ENCODE measurements around the gene GLIS1. TPM values are rescaled to one million over a fixed set of nuclear protein-coding genes. Genes with fewer than 3 reads are reported as not detected.
A peak's percentile ranks its signal among the peaks of the same experiment; 100 is the strongest.

The GLIS1 gene
- total RNA-seq, 1 experiment from 2014 or later, result 0.28 TPM

GRCh38 chr1:53696571-53696970 lies 42.4 kb downstream of the GLIS1 start:
- WGBS (ENCODE audit: extremely low coverage, insufficient read length, low lambda C conversion rate), result no CpG with 5 or more reads among the region's 11 CpGs
- Histone ChIP-seq H2BK20ac (ENCODE audit: low read depth, low read length, poor library complexity, severe bottlenecking) (no peak overlapping the region), H3K4ac (ENCODE audit: low read depth, low read length) (no peak overlapping the region), H4K8ac (replicated peaks; ENCODE audit: insufficient read length, low read depth, low read length) (no peak overlapping the region), H2BK15ac (ENCODE audit: low read depth, low read length) (no peak overlapping the region), H3K27me3 (ENCODE audit: insufficient read depth, low read length) (no peaks in the 10 kb centered on the region; the same call in 1 of the 2 replicates), H3K9me3 (ENCODE audit: control insufficient read depth, low read depth, low read length) (no peaks in the 10 kb centered on the region), H3K18ac (ENCODE audit: insufficient read length, low read depth, low read length) (no peak overlapping the region), H3K56ac (ENCODE audit: insufficient read length, low read depth, low read length) (no peak overlapping the region), H3K79me2 (ENCODE audit: insufficient read depth, low read length) (no peaks in the 10 kb centered on the region), H3K9ac (ENCODE audit: extremely low read depth, insufficient read length, low read length) (no peak overlapping the region), H2BK12ac (ENCODE audit: insufficient read length, low read depth, low read length) (no peak overlapping the region), H2AK5ac (ENCODE audit: insufficient read length, low read length) (no peak overlapping the region), H4K91ac (ENCODE audit: insufficient read length, low read depth, low read length) (no peak overlapping the region), H3K4me1 (ENCODE audit: insufficient read depth, low read length) (no peaks in the 10 kb centered on the region), H3K14ac (ENCODE audit: insufficient read depth, low read length) (no peak overlapping the region), H4K5ac (ENCODE audit: insufficient read length, low read depth, low read length) (no peak overlapping the region), H4K20me1 (ENCODE audit: control insufficient read depth, insufficient read depth, insufficient read length) (no peaks in the 10 kb centered on the region), H3K23me2 (ENCODE audit: insufficient read length, low read depth, low read length, poor library complexity, severe bottlenecking) (no peaks in the 10 kb centered on the region), H2AFZ (ENCODE audit: low read length) (no peak overlapping the region), H3K27ac (ENCODE audit: insufficient read length, low read depth, low read length) (no peak overlapping the region), H2BK5ac (ENCODE audit: insufficient read length, low read length) (no peak overlapping the region), H3T11ph (ENCODE audit: low read length) (no peak overlapping the region), H3K4me2 (ENCODE audit: insufficient read depth, insufficient read length, low read length) (no peak overlapping the region), H2BK120ac (ENCODE audit: low read depth, low read length, poor library complexity, severe bottlenecking) (no peak overlapping the region), H3K23ac (ENCODE audit: insufficient read length, low read depth, low read length) (no peak overlapping the region), H3K79me1 (ENCODE audit: insufficient read depth, low read depth, low read length, poor library complexity, severe bottlenecking) (no peaks in the 10 kb centered on the region)
- Mint-ChIP-seq H3K9me3 (0 out of 5 replicates have a peak, but pooled peaks cover 0 to 4% of the 10 kb centered on the region in 2 experiments), H3K27ac (peak overlapping the region in 1 of 3 experiments; percentile 82; a peak in 2 of 7 replicates), H3K4me3 (no peak overlapping the region), H3K36me3 (ENCODE audit: insufficient read depth in 1 of 3, low read depth in 3 of 3) (peaks cover 0 to 2% (median 0%) of the 10 kb centered on the region in 3 experiments; a peak in 2 of 7 replicates), H3K27me3 (ENCODE audit: low read depth) (peaks cover 15% of the 10 kb centered on the region), H3K4me1 (peaks cover 16% of the 10 kb centered on the region in 2 experiments)
- TF ChIP-seq CTCF (conservative IDR thresholded peaks at IDR 0.05), result no peak
- DNase-seq, result no peak
